Activated CD8-positive, alpha-beta memory T cell treated with anti-CD3 and anti-CD28 coated beads, Interleukin-2, amount 50 U/mL, for 24 hours (primary cell): Measurements from ENCODE around the gene SECTM1.

Experiments used
- DNase-seq: peaks from one replicate; pipeline ENCODE4 v3.0.0-alpha.2; 2020; ENCODE audit errors: extremely low read depth

The SECTM1 gene

DNA sequence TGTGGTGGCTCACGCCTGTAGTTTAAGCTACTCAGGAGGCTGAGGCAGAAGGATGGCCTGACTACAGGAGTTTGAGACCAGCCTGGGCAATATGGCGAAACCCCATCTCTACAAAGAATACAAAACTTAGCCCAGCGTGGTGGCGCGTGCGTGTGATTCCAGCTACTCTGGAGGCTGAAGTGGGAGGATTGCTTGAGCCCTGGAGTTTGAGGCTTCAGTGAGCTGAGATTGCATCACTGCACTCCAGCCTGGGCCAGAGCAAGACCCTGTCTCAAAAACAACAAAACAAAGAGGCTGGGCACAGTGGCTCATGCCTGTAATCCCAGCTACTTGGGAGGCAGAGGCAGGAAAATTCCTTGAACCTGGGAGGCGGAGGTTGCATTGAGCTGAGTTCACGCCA is 53.0 kb downstream of the SECTM1 start:
- no peak for DNase-seq

GRCh38 chr17:82278786-82279391 is 54.7 kb downstream of the SECTM1 start:
- DNase-seq: no peak

DNA sequence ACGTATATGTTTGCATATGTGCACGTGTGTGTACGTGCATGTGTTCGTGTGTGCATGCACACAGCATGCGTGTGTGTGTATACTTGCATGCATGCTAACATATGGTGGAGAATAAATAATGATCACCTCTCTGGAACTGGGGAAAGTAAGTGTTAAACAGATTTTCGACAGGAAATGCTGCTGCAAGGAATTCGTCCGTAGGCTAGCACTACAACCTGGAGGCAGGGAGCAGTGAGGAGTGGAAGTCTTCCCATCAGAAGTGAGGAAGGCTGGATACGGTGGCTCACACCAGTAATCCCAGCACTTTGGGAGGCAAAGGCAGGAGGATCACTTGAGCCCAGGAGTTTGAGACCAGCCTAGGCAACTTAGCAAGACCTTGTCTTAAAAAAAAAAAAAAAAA is 55.3 kb downstream of the SECTM1 start:
- DNase-seq: no peak

- DNase-seq: no peak
These were observed 55.7 kb downstream of the SECTM1 start for GRCh38 chr17:82277851-82278250.

DNA sequence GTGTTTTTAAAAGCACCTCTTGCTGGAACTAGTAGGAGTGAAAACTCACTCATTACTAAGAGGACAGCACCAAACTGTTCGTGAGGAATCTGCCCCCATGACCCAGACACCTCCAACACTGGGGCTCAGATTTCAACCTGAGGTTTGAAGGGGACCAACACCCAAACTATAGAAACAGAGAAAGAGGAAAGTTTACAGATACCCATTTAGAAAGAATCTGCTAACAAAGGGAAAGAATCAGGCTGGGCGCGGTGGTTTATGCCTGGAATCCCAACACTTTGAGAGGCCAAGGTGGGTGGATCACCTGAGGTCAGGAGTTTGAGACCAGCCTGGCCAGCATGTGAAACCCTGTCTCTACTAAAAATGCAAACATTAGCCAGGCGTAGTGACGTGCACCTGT is 56.6 kb downstream of the SECTM1 start:
- DNase-seq: no peak

DNA sequence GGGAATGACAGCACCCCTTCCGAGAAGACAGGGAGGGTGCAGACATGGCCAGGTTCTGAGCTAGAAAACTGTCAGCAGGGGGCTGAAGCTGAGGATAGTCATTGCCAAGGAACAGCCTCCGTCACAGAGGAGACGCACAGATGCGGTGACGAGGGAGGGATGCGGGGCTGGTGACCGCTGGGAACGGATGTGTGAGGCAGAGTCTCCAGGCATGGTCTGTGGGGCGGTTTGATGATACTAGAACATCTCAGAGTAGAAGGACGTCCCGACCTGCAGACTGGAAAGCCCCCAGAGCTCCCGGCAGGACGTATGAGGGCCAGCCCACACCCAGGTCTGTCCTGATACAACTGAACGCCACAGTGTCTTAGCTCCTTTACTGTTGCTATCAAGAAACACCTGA is 58.2 kb downstream of the SECTM1 start:
- DNase-seq: no peak

GRCh38 chr17:82274134-82275020 is 59.2 kb downstream of the SECTM1 start:
- DNase-seq: no peak

GRCh38 chr17:82273327-82274133 is 60.0 kb downstream of the SECTM1 start, which contains the start of gene CSNK1D:
CSNK1D (minus strand) TSS chr17:82273700; CDS start chr17:82273381, 319 bp downstream.
- DNase-seq: peak; percentile 75

DNA sequence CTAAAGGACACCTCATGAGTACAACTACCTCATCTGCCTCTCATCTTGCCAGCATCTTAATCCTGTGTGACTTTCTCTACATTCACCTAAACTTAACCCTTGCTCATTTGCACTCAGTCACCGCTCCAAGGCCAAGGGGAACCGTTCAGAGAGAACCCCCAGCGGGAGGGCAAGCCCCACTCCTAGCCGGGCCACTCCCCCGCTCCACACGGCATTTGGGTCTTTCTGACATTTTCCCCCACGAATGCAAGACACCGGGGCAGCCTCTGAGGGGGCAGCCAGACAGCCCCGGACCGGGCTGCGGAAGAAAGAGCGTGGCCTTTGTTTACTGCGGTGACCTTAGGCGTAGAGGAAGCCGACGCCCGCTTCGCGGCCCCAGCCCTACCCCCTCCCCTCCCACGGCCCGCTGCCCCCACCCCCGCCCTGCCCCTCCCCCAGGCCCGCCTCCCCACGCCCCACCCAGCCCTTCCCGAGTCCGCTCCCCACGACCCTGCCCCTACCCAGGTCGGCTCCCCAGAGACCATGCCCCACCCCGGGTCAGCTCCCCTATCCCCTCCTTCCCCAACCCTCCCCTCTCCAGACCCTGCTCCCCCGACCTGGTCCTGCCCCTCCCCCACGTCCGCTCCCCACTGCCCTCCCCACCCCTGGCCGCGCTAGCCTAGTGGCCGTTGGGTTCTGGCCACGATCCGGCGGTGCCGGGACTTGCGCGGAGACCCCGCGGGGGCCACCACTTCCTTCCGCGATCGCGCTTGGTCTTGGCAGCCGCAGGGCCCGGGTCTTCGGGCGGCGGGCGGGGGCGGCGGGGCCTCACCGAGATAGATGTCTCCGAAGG is 60.9 kb downstream of the SECTM1 start:
- DNase-seq: no peak

DNA sequence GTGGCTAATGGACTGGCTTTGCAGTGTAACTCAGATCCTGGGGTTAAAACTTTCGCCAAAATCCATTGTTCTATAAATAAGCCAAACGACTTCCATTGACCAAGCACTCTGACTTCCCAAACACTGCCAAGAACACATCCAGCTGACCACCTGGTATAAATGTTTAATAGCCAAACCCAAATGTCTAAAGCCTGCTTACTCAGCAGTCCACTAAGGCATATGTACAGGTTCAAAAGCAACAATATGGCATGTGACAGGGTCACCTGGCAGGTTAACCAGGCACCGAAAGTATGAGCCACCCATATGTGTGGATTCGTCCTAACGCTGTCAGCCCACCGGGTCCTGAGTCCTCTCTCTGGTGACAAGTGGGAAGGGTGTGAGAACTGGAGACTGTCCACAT is 62.2 kb downstream of the SECTM1 start:
- no peak for DNase-seq
